Calu3 (cell line): ENCODE measurements around the gene GGTA1. TPM values are rescaled to one million over a fixed set of nuclear protein-coding genes. Genes with fewer than 3 reads are reported as not detected.
"Not testable (repeated sequence)": the region's sequence is repeated elsewhere in the genome, so short reads cannot be mapped to it uniquely, and the experiment has no call there.

Experiments used
- BruUV-seq: library from RNA; stranded (reverse); fragments of 400-500 nt; replicated peaks from 2 replicates; lab custom pipeline; 2021; lab: Mats Ljungman, UMichigan
- CTCF ChIA-PET: fragments of 300-600 bp; sonication (Branson Sonifier 250); formaldehyde crosslinking; loops from one replicate; lab custom pipeline; 2022; ENCODE audit warnings: antibody characterized with exemption; lab: Charles Lee
- DNase-seq: peaks from one replicate; pipeline ENCODE4 v3.0.0; 2022
- H3K27ac Mint-ChIP-seq: one replicate; pipeline ENCODE4 v1.8.0; 2022; ENCODE audit warnings: mixed read lengths; ENCODE audit not compliant: unreplicated experiment
- H3K27me3 Mint-ChIP-seq: one replicate; pipeline ENCODE4 v1.8.0; 2022; ENCODE audit warnings: mixed read lengths; ENCODE audit not compliant: unreplicated experiment
- H3K36me3 Mint-ChIP-seq: one replicate; pipeline ENCODE4 v1.8.0; 2022; ENCODE audit warnings: mild to moderate bottlenecking, moderate library complexity, mixed read lengths; ENCODE audit not compliant: insufficient read depth, unreplicated experiment
- H3K4me1 Mint-ChIP-seq: one replicate; pipeline ENCODE4 v1.8.0; 2022; ENCODE audit warnings: mild to moderate bottlenecking, low read depth, mixed read lengths; ENCODE audit not compliant: unreplicated experiment
- H3K4me3 Mint-ChIP-seq: one replicate; pipeline ENCODE4 v1.8.0; 2022; ENCODE audit warnings: mild to moderate bottlenecking, low read depth, moderate library complexity, mixed read lengths; ENCODE audit not compliant: unreplicated experiment
- H3K9me3 Mint-ChIP-seq: one replicate; pipeline ENCODE4 v1.8.0; 2022; ENCODE audit warnings: low read depth, mixed read lengths; ENCODE audit not compliant: unreplicated experiment
- intact Hi-C: fragments of 100-400 bp; cut with micrococcal nuclease; formaldehyde crosslinking; loops from one replicate; pipeline ENCODE4 v1.10.0; 2022; ENCODE audit not compliant: unreplicated experiment
- total RNA-seq: library from RNA; stranded (reverse); gene quantifications from 2 replicates; pipeline ENCODE4 v1.2.3, GENCODE V29; 2022
- TF ChIP-seq, protein P1 (sequence below): fragments of 200-600 bp; IDR thresholded peaks from one replicate; pipeline ENCODE4 v1.8.0; 2022; ENCODE audit warnings: antibody characterized with exemption; ENCODE audit not compliant: unreplicated experiment

GGTA1 gene
- total RNA-seq, 1 experiment from 2014 or later, result not detected

DNA sequence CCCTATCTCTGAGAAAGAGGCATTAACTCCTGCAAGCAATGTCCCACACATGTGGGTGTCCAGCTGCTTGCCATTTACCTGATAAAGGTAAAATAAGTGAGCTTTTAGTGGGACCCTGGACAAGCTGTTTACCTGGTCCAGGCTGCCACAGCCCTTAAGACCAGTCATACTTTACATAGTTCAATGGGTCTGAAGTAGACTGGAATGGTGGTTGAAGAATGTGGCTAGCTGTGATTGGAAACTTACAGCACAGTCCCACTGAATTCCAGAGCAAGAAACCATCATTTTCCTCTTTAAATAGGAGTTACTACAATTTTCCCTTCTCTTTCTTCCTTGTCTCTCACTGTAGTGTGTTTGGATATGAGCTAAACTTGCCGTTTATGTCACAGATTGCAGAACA, 60.6 kb downstream of the GGTA1 start:
- H3K4me1 Mint-ChIP-seq, result no peaks in the 10 kb centered on the region
- TF ChIP-seq, protein P1, sequence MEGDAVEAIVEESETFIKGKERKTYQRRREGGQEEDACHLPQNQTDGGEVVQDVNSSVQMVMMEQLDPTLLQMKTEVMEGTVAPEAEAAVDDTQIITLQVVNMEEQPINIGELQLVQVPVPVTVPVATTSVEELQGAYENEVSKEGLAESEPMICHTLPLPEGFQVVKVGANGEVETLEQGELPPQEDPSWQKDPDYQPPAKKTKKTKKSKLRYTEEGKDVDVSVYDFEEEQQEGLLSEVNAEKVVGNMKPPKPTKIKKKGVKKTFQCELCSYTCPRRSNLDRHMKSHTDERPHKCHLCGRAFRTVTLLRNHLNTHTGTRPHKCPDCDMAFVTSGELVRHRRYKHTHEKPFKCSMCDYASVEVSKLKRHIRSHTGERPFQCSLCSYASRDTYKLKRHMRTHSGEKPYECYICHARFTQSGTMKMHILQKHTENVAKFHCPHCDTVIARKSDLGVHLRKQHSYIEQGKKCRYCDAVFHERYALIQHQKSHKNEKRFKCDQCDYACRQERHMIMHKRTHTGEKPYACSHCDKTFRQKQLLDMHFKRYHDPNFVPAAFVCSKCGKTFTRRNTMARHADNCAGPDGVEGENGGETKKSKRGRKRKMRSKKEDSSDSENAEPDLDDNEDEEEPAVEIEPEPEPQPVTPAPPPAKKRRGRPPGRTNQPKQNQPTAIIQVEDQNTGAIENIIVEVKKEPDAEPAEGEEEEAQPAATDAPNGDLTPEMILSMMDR, result no peak
- CTCF ChIA-PET, result no interaction called here
- peaks cover 81% of the 10 kb centered on the region for H3K27me3 Mint-ChIP-seq
- no peaks in the 10 kb centered on the region for H3K36me3 Mint-ChIP-seq
- no TSS peak for BruUV-seq
- H3K27ac Mint-ChIP-seq, result no peak overlapping the region
- no peaks in the 10 kb centered on the region for H3K9me3 Mint-ChIP-seq
- H3K4me3 Mint-ChIP-seq, result no peak overlapping the region
- intact Hi-C loops, result no loop called here
- DNase-seq, result no peak

GRCh38 chr9:121437891-121438290, 61.8 kb downstream of the GGTA1 start:
- H3K9me3 Mint-ChIP-seq, result no peaks in the 10 kb centered on the region
- intact Hi-C loops, result no loop called here
- H3K4me1 Mint-ChIP-seq, result no peaks in the 10 kb centered on the region
- no peak overlapping the region for H3K4me3 Mint-ChIP-seq
- TF ChIP-seq, protein P1, result no peak
- no TSS peak for BruUV-seq
- no peaks in the 10 kb centered on the region for H3K36me3 Mint-ChIP-seq
- CTCF ChIA-PET, result no interaction called here
- peaks cover 81% of the 10 kb centered on the region for H3K27me3 Mint-ChIP-seq
- DNase-seq, result no peak
- H3K27ac Mint-ChIP-seq, result no peak overlapping the region

- BruUV-seq, H3K4me1 Mint-ChIP-seq, H3K9me3 Mint-ChIP-seq, H3K36me3 Mint-ChIP-seq, H3K27ac Mint-ChIP-seq, CTCF ChIA-PET, H3K4me3 Mint-ChIP-seq, intact Hi-C loops, DNase-seq: not testable (repeated sequence)
- H3K27me3 Mint-ChIP-seq, result peaks cover 79% of the 10 kb centered on the region
Observed at GRCh38 chr9:121437046-121437445, 62.6 kb downstream of the GGTA1 start.

DNA sequence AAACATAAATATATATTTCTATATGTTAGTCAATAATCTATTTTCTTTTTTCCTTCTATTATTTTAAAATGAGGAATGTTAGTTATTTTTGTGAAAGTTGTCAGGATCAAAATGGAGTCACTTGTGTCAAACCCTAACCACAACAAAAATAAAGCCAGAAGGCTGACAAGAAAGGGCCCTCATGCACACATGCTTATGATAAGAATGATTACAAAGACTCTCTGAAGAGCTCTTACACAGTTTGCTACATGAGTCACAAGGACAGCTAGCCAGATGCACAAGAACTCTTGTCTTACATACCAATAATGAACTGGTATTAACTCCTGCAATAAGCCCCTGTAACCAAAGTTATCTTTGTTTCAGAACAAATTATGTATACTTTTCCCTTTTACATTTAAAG, 64.7 kb downstream of the GGTA1 start:
- TF ChIP-seq, protein P1, result no peak
- Mint-ChIP-seq H3K9me3 (no peaks in the 10 kb centered on the region), H3K27me3 (peaks cover 64% of the 10 kb centered on the region), H3K36me3 (no peaks in the 10 kb centered on the region), H3K4me3 (no peak overlapping the region), H3K4me1 (no peaks in the 10 kb centered on the region), H3K27ac (no peak overlapping the region)
- BruUV-seq, result no TSS peak
- intact Hi-C loops, result no loop called here
- no peak for DNase-seq
- CTCF ChIA-PET, result no interaction called here

DNA sequence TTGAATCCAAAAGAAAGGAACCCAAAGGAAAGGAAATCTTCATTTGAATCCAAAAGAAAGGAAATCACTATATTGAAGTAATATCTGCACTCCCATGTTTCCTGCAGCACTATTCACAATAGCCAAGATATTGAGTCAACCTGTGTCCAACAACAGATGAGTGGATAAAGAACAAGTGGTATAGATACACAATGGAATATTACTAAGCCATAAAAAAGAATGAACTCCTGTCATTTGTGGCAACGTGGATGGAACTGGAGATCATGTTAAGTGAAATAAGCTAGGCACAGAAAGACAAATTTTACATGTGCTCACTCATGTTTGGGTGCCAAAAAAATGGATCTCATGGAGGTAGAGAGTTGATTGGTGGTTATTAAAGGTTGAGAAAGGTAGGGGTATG, 71.7 kb downstream of the GGTA1 start:
- Mint-ChIP-seq H3K4me3 (no peak overlapping the region), H3K9me3 (no peaks in the 10 kb centered on the region), H3K4me1 (no peaks in the 10 kb centered on the region), H3K27me3 (peaks cover 73% of the 10 kb centered on the region), H3K36me3 (no peaks in the 10 kb centered on the region), H3K27ac (no peak overlapping the region)
- no TSS peak for BruUV-seq
- CTCF ChIA-PET, result no interaction called here
- DNase-seq, result no peak
- TF ChIP-seq, protein P1, result no peak
- intact Hi-C loops, result no loop called here
